GM19328 (cell line): ENCODE data around the gene NRXN2.
"Not testable (repeated sequence)": the region's sequence is repeated elsewhere in the genome, so short reads cannot be mapped to it uniquely, and the experiment has no call there.

Source experiments
- ATAC-seq: cut with Tn5 transposase; IDR thresholded peaks from one replicate; pipeline ENCODE4 v1.9.1; 2021; ENCODE audit warnings: mild to moderate bottlenecking, moderate library complexity; ENCODE audit not compliant: unreplicated experiment

NRXN2 gene

DNA sequence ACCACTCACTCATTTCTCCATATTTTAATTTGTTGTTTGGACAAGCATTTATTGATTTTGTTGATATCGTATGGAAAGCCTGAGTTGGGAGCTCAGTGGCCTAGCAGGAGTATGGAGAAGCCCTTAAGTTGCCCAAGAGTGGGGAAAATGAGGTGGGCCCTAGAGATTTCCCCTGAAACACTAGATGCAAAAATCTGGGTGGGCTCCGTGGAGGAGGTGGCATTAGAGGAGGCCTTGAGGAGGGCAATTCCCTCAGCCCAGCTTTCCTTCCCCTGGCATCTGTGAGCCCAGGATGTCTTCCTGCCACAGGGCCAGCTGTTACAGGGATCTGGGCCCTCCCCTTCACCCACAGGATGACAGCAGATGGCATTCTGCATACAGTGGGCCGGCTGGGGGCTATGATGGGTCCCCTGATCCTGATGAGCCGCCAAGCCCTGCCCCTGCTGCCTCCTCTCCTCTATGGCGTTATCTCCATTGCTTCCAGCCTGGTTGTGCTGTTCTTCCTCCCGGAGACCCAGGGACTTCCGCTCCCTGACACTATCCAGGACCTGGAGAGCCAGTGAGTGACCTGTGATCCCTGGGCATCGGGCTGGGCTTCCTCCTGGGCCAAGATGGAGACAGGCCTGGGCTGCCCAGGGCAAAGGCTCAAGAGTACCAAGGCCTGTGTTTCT lies 153.6 kb downstream of the NRXN2 start:
- no peak for ATAC-seq

DNA sequence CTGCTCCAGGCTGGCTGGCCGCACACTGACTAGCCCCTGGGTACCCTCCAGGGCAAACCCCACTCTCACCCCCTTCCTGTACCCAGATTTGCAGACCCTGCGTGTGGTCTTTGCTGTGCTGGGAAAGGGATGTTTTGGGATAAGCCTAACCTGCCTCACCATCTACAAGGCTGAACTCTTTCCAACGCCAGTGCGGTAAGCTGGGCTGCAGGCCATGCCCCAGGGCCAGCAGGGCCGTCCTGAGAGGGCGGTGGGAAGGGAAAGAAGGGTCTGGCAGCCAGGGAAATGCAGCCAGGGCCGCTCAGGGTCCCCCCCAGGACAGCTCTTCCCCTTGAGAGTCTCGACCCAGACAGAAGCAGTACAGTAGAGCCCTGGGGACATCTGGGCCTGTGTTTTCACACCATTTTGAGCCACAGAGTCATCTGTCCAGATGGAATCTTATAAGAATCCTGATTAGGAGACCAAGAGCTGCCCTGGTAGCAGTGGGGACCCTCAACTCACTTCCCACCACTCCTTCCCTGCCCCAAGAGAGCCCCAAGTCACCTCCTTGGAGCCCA lies 154.3 kb downstream of the NRXN2 start:
- ATAC-seq = no peak

DNA sequence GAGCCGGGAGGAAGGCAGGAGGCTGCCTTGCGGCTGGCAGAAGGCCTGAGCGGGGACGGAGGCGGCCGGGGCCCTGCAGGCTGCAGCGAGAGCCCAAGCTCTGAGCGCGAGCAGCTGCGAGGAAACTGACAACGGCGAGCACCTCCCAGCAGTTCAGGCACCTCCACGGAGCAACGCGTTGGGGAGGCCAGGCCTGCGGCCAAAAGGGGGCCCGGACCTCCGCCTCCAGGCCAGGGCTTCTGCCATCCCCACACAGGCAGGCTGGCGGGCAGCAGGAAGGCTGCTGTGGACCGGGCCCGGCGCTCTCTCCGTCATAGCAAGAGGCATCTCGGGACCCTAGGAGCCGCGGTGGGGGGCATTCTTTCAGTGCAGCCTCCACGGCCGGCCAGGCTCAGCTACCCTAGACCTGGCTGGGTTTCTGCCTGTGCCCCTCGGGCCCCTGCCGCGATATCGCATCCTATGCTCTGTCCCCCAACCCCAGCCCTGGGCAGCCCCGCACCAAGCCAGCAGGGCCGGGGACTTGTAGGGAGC lies 154.9 kb downstream of the NRXN2 start:
- ATAC-seq = no peak

DNA sequence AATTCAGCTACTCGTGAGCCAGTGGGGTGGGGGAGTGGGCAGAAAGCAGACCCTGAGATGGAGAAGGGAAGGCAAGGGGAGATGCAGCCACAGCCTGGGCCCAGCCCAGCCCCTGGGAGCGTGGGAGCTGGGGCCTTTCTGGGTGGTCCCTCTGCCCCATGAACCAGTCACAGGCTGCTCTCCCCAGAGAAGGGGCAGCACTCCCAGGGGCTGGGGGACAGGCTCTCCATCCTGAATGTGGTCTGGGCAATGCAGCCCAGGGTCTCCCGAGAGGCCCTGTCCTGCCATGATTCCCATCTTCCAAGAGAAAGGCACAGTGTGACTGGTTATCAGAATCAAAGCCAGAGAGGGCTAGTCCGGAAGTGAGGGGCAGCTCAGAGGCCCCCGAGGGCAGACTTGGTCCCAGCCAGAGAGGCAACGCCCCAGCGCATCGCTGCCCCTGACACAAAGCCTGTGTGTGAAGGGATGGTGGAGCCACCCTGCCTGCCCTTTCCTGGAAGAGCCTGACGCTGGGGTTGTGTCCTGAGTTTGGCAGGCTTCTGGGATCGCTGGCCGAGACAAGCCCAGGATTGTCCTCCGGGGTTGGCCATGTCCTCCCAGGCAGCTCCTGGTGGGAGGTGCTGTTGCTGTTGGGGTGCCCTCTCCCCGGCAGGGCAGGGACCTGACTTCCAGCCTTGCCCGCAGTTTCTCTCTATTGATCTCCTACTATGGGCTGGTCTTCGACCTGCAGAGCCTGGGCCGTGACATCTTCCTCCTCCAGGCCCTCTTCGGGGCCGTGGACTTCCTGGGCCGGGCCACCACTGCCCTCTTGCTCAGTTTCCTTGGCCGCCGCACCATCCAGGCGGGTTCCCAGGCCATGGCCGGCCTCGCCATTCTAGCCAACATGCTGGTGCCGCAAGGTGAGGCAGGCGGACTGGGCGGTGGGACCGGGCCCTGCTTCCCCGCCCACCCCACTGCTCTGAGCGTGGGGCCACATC lies 155.8 kb downstream of the NRXN2 start:
- no peak for ATAC-seq

DNA sequence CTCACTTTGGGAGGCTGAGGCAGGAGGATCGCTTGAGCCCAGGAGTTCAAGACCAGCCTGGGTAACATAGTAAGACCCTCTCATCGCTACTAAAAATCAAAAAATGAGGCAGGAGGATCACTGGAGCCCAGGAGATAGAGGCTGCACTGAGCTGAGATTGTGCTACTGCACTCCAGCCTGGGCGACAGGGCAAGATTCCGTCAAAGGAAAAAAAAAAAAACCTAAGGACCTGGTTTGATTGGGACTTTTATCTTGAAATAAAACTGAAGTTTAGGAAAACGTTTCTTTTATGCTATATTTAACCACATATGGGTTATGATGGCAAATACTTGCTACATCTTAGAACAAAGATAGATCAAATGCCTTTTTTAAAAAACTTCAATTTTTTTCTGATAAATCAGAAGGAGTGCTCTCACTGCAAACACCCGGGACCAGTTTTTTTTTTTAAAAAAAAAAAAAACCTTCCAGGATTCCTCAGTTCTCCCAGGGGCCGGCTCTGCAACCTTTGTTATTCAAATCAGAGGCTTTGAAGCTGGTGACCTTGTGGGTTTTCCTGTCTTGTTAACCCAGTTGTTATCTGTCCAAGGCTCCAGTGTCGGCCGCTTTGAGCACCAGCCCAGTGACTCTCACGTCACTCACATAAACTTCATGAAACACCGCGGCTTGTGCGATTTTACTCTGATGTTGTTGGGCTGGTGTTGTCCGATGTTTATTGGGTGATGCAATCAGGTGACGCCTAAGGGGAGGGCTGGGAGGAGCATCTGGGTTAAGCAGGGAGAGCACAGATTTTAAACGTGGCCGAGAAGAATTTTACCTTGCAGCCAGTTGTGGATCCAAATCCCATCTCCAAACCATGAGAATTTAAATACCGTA lies 156.7 kb downstream of the NRXN2 start:
- no peak for ATAC-seq

DNA sequence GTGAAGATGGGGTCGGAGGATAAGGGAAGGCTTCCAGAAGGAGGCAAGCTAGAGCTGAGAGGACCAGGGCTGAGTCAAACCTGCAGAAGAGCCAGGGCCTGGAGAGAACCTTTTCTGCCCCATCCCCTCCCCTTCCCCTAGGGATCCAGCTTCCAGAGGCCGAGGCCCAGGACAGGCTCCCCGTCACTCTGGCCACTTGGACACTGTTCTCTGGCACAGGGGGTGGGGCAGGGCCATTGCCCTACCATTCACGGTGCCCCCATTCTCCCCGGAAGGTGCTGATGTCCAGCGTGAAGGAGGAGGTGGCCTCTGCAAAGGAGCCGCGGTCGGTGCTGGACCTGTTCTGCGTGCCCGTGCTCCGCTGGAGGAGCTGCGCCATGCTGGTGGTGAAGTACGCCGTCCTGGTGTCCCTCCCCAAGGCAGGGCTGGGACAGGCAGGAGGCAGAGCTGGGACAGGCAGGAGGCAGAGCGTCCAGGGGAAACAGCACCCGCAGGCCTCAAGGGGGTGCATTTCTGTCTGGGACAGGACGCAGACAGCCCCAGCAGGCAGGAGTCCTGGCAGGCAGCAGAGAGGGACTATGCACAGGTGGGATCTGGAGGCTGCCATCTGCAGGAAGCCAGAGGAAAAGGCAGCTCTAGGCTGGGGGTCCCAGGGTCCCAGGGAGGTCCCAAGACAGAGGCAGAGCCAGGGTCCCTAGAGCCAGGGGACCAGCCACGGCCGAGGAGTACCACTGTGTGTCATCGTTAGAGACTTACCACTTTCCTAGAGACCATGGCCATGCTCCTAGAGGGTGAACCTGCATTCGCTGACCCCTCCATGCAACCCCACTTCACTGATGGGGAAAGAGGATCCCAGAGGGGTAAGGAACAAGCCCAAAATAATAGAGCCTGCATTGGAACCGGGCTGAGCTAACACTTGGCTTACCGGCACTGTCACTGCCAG lies 157.8 kb downstream of the NRXN2 start:
- ATAC-seq = no peak

DNA sequence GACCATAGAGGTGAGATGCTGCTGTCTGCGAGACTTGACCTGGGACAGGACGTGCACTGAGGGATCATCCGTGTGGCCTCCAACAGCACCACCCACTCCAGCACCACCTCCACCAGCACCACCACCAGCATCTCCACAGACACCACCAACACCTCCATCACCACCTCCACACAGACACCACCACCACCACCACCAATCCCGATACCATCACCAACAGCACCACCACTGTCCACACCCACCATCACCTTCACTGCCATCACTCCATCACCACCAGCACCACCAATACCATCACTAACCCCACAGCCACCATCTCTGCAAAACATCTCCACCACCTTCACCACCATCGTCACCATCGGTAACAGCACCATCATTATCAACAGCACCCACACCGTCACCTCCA lies 158.6 kb downstream of the NRXN2 start:
- no peak for ATAC-seq

DNA sequence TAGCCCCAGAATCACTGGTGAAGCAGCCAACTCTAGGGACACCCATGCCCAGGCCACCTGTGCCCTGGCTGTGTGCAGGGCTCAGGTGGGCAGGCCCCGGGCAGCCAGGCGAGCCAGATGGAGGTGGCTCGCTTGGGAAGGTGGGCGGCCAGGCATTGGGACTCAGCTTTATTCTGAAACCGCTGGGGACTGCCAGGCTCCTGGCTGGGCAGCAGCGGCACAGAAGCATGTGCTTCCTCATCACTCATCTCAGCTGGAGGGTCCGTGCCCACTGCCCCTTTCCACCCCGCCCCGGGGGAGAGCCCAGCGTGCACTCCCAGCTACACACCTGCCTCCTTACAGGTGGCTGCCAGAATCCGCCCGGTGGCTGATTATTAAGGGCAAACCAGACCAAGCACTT lies 159.0 kb downstream of the NRXN2 start:
- ATAC-seq = no peak

DNA sequence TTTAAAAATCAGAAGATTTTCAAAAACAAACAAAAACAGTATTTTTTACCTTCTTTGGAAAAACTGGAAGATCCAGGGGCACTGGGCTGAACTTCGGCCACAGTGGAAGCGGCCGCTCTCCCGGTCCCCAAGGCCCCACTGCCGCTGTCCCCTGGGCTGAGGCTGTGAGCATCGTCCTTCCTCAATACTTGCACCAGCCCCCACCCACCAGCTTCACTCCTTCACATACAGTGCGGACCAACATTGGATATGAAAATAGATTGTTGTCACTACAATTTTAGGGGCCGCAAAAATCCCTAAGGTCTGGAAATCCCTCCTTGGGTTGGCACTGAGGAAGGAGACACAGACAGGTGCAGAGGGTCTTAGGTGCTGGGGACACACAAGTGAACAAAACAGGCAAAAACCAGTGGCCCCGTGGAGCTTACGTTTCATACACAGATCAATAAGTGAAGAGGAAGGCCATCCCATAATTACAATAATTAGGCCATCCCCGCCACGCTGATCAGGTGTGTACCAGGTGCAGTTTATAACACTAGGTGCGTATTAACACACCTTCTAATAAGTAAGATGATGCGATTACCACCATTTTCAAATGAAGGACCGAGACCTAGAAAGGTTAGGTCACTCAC lies 160.2 kb downstream of the NRXN2 start:
- ATAC-seq = no peak

DNA sequence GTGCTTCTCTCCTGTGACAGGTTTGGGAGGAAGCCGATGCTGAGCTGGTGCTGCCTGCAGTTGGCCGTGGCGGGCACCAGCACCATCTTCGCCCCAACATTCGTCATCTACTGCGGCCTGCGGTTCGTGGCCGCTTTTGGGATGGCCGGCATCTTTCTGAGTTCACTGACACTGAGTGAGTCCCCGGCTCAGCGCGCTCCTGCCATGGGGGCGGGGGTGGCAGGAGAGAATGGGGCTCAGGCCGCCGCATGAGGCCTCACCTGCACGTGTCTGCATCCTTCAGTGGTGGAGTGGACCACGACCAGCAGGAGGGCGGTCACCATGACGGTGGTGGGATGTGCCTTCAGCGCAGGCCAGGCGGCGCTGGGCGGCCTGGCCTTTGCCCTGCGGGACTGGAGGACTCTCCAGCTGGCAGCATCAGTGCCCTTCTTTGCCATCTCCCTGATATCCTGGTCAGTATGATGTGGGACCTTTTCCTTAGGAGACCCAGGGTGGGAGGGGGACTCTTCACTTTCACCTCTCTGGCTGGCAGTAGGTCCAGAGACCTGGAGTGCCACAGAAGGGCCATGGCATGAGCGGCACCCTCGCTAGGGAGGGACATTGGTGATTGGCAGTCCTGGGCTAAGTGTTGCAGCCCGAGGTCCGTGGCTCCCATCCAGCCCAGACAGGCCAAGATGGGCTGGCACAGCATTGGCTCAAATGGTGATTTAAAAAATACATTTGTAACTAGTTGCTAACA lies 160.8 kb downstream of the NRXN2 start:
- no peak for ATAC-seq

DNA sequence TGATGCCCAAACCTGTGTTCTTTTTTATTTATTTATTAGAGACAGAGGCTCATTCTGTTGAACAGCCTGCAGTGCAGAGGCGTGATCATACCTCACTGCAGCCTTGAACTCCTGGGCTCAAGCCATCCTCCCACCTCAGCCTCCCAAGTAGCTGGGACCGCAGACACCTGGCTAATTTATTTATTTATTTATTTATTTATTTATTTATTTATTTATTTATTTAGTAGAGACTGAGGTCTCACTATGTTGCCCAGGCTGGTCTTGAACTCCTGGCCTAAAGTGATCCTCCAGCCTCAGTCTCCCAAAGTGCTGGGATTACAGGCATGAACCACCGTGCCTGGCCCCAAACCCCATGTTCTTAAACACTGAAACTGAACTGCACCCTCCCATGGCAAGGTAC lies 161.6 kb downstream of the NRXN2 start:
- not testable (repeated sequence) for ATAC-seq

DNA sequence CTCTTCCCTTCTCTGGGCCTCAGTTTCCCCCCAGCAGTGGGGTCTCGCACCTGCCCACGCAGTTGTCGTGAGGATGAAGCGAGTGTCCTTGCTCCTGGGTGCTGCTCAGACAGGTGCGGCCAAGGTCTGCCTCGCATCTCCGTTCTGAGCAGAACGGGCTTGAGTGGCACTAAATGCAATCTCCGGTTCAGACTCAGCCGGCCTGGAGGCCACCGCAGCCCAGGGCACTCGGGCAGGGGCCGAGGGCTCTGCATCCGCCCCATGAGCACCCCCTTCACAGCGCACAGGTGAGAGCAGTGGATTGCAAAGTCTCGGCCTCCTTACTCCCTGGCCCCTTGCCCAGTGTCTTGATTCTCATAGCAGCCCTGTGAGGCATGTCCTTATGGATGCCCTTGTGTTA lies 162.1 kb downstream of the NRXN2 start:
- no peak for ATAC-seq

DNA sequence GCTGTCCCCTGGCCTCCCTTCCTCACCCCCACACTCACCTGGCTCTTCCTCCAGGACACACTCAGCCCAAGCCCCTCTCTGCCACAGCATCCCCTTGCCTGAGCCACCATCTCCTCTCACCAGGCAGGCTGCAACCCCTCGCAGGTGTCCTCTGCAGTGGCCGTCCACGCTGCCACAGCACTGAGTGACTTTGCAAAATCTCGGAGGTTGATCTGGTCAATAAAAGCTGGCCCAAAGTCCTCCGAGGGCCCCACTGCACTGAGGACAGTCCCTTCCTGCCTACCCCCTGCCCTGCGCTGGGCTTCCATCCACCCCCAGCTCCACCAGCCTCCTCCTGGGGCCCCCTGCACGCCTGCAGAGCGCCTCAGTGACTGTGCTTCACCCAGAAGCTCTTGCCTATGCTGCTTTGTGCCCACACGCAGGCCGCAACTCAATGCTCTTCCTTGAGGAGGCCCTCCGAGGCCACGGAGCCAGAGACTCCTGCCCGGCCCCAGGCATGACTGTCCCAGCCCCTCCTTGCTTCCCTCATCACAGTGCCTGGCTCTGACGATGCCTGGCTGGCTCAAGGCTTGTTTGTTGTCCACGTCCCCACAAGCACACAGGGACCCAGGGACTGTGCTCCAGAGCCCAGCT lies 162.7 kb downstream of the NRXN2 start:
- ATAC-seq = no peak

DNA sequence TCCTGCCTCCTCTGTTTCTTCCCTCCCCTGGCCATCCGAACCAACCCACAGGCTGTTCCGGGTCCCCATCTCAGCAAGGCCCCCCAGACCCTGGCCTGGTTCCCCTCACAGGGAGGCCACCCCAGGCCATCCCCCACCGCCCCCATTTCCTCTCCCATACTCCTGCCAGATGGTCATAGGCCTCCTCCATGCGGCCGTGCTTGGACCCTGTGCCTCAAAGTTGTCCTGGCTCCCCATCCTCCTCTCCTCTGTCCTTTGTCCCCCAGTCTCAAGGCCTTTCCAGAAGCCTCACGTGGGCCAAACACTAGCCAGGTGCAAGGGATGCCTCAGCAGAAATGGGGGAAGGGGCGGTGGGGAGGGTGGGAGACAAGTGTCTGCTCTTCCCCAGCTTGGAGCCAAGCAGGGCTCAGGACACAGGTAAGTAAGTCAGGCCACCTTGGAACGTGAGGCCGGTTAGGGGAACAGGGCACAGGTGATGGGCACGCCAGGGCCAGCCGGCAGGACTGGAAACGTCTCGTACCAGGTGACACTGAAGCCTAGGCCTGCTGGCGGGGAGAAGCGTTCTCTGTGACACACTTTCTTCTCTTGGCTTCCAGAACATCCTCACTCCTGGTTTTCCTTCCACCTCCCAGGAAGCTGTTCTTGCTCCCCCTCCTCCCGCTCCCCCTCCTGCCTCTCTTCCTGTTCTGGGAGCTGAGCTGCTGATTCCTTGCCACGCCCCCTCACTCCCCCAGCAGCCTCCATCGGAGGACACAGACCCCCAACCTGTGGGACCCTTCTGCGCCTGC lies 163.5 kb downstream of the NRXN2 start:
- ATAC-seq = no peak

DNA sequence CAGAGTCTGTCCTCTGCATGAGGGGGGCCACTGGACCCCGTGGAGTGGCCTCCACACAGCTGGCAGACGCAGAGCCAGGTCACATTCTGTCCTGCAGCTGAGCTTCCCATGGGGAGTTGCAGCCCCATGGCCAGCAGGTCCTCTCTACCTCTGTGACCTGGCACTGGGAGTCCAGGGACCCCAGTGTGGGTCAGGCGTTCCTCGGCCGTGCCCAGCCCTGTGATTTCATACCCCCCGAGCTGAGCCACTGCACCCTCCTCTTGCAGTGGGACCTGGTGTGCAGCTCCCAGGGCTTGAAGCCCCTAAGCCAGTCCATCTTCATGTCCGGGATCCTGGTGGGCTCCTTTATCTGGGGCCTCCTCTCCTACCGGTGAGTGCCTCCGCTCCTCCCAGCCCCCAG lies 164.1 kb downstream of the NRXN2 start:
- ATAC-seq = no peak

DNA sequence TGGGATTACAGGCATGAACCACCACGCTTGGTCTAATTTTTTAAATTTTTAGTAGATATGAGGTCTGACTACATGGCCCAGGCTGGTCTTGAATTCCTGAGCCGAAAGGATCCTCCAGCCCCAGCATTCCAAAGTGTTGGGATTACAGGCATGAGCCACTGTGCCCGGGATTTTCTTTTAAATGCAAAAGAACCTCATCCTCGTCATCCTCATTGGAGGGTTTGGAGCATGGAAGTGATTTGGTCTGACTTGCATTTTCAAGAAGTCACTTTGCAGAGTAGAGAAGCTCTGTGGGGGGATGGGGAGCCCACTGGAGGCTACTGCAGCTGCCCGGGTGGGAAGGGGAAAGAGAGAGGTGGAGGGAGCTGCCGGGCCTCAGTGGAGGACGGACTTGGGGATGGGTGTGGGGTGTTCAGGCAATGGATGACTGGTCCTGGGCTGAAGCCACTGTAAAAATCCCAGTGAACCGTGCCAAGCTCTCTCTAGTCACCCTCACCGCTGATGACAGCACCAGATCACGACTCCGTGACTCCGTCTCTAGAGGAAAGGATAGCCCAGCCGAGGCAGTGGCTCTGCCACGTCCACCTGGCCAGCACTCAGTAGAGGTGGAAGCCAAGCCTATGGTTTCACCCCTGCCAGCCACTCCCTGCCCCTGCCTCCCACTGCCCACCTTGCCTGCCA lies 164.8 kb downstream of the NRXN2 start:
- no peak for ATAC-seq
